Keratinocyte (primary cell): ENCODE data around the gene OR5P2. TPM values are rescaled to one million over a fixed set of nuclear protein-coding genes. Genes with fewer than 3 reads are reported as not detected.
"Not testable (repeated sequence)": the region's sequence is repeated elsewhere in the genome, so short reads cannot be mapped to it uniquely, and the experiment has no call there.

Source experiments
- DNase-seq: peaks from one replicate; pipeline ENCODE4 v3.0.0-alpha.2; 2011; ENCODE audit warnings: low read depth, missing footprints, low spot score
- FAIRE-seq: peaks from 2 replicates; lab custom pipeline; 2011; peaks lifted over from hg19 to GRCh38; lab: Jason Lieb, UNC
- H2AFZ ChIP-seq: 2 replicates; pipeline ENCODE4 v1.6.0; 2012; ENCODE audit warnings: low read length, control low read depth, inconsistent platforms; ENCODE audit not compliant: control insufficient read depth
- H3K27ac ChIP-seq: 2 replicates; pipeline ENCODE4 v1.5.1; 2011; ENCODE audit warnings: low read length; ENCODE audit not compliant: control insufficient read depth, insufficient read depth
- H3K27me3 ChIP-seq: 3 replicates; pipeline ENCODE4 v1.6.0; 2011; ENCODE audit warnings: low read length; ENCODE audit not compliant: control insufficient read depth, insufficient read depth; ENCODE audit errors: extremely low read depth
- H3K36me3 ChIP-seq, 2 experiments: 2 replicates in 1 of 2; 3 replicates in 1 of 2; pipeline ENCODE4 v1.5.1; 2011; ENCODE audit warnings: low read length in 2 of 2, mild to moderate bottlenecking in 1 of 2; ENCODE audit not compliant: control insufficient read depth in 2 of 2, insufficient read depth in 2 of 2; ENCODE audit errors: extremely low read depth in 1 of 2
- H3K4me1 ChIP-seq: 3 replicates; pipeline ENCODE4 v1.5.1; 2011; ENCODE audit warnings: low read length; ENCODE audit not compliant: control insufficient read depth, insufficient read depth; ENCODE audit errors: extremely low read depth
- H3K4me2 ChIP-seq: 3 replicates; pipeline ENCODE4 v1.6.0; 2011; ENCODE audit warnings: low read depth, low read length; ENCODE audit not compliant: control insufficient read depth, insufficient read depth; ENCODE audit errors: extremely low read depth
- H3K4me3 ChIP-seq, 3 experiments: fragments of 200-600 bp in 1 of 3; sonication (generic) in 1 of 3; 2 replicates in 2 of 3; 3 replicates in 1 of 3; pipeline ENCODE4 v1.5.1; 2011 to 2016; ENCODE audit warnings: low read length in 3 of 3, mild to moderate bottlenecking in 3 of 3, control low read depth in 2 of 3, inconsistent platforms in 1 of 3, low read depth in 1 of 3, mixed read lengths in 1 of 3, mixed run types in 1 of 3, moderate library complexity in 1 of 3; ENCODE audit not compliant: control insufficient read depth in 2 of 3, insufficient read depth in 2 of 3; ENCODE audit errors: extremely low read depth in 1 of 3
- H3K79me2 ChIP-seq: 2 replicates; pipeline ENCODE4 v1.6.0; 2012; ENCODE audit warnings: low read length; ENCODE audit not compliant: control insufficient read depth, insufficient read depth
- H3K9ac ChIP-seq: 3 replicates; pipeline ENCODE4 v1.6.0; 2011; ENCODE audit warnings: low read length; ENCODE audit not compliant: control insufficient read depth, insufficient read depth; ENCODE audit errors: extremely low read depth
- H3K9me1 ChIP-seq: 3 replicates; pipeline ENCODE4 v1.6.0; 2011; ENCODE audit warnings: low read length; ENCODE audit not compliant: control insufficient read depth, insufficient read depth; ENCODE audit errors: extremely low read depth
- H3K9me3 ChIP-seq: 2 replicates; pipeline ENCODE4 v1.5.1; 2012; ENCODE audit warnings: low read depth, low read length; ENCODE audit not compliant: control insufficient read depth
- H4K20me1 ChIP-seq: 3 replicates; pipeline ENCODE4 v1.6.0; 2011; ENCODE audit warnings: low read length; ENCODE audit not compliant: control insufficient read depth, insufficient read depth; ENCODE audit errors: extremely low read depth
- CTCF ChIP-seq, 3 experiments: IDR thresholded peaks in 1 of 3; conservative IDR thresholded peaks in 1 of 3; optimal IDR thresholded peaks in 1 of 3; 2 replicates in 2 of 3; 3 replicates in 1 of 3; pipeline versions ENCODE3 to v1.5.1; 2011; ENCODE audit warnings: low read length in 3 of 3, mild to moderate bottlenecking in 3 of 3, moderate library complexity in 2 of 3, control low read depth in 1 of 3, inconsistent platforms in 1 of 3; ENCODE audit not compliant: insufficient read depth in 2 of 3; ENCODE audit errors: extremely low read depth in 1 of 3
- EZH2 ChIP-seq: IDR thresholded peaks from one replicate; pipeline ENCODE4 v1.6.1; 2012; ENCODE audit warnings: inconsistent platforms, mild to moderate bottlenecking, low read length, moderate library complexity
- dilution Hi-C: fragments of 300-500 bp; cut with MboI; formaldehyde crosslinking; loops from one replicate; pipeline ENCODE4 v1.7.0; 2020; ENCODE audit warnings: low sequenced_read_pairs; ENCODE audit not compliant: extremely low pct_ligation_motif_present
- polyA plus RNA-seq, 5 experiments: library from polyadenylated mRNA; depleted of rRNA in 3 of 5; stranded (reverse) in 3 of 5; stranded (forward) in 1 of 5; unstranded in 1 of 5; fragments of >200 nt; gene quantifications; 1 replicate in 1 of 5; 2 replicates in 3 of 5; 3 replicates in 1 of 5; pipeline versions ENCODE4 v1.2.1 to v1.2.3, GENCODE V29; 2011 to 2012; ENCODE audit warnings: missing spikeins in 2 of 5, low read depth in 1 of 5, low replicate concordance in 1 of 5

The OR5P2 gene
- polyA plus RNA-seq, 1 donor (not counting 4 experiments of a cell fraction or from before 2014, with no cell fraction given) = 0.25 TPM

DNA sequence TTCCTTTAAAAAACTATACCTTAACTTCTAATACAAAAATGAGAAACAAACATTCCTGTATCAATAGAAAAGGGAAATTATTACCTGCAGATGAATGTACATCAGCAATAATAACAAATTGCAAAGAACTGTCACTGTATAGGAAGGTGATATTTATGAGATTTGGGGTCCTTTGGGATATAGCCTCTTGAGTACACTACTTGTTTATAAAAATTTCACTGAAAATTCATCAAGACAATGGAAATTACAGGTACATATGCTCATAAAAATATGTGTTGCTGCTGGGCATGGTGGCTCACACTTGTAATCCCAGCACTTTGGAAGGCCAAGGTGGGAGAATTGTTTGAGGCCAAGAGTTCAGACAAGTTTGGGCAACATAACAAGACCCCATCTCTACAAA lies 34.0 kb upstream of the OR5P2 start, which contains the start of gene OR5P3:
OR5P3 (minus strand) TSS at position 101 of the 400 bp plus-strand sequence.
- no peak within 1 kb of the TSS for H2AFZ ChIP-seq
- no peak within 1 kb of the TSS for H3K27ac ChIP-seq

GRCh38 chr11:7826324-7826723 lies 29.6 kb upstream of the OR5P2 start:
- no peaks in the 10 kb centered on the region for H3K27me3 ChIP-seq
- no peaks in the 10 kb centered on the region for H4K20me1 ChIP-seq
- FAIRE-seq (no peak), DNase-seq (no peak)
- no peaks in the 10 kb centered on the region for H3K4me1 ChIP-seq
- no peak overlapping the region for H3K4me2 ChIP-seq
- no peaks in the 10 kb centered on the region for H3K9me3 ChIP-seq
- no peaks in the 10 kb centered on the region for H3K79me2 ChIP-seq
- H3K27ac ChIP-seq = no peak overlapping the region
- no peaks in the 10 kb centered on the region for H3K9me1 ChIP-seq
- H3K9ac ChIP-seq = no peak overlapping the region
- TF ChIP-seq CTCF (optimal IDR thresholded peaks at IDR 0.05 in 1 of 3, IDR thresholded peaks at IDR 0.05 in 1 of 3, conservative IDR thresholded peaks at IDR 0.05 in 1 of 3; ENCODE audit: extremely low read depth in 1 of 3, insufficient read depth in 2 of 3, low read length in 3 of 3) = no peak
- no peak for TF ChIP-seq EZH2
- no peak overlapping the region for H3K4me3 ChIP-seq
- dilution Hi-C loops = no loop called here
- H2AFZ ChIP-seq = no peak overlapping the region
- no peaks in the 10 kb centered on the region for H3K36me3 ChIP-seq

More for the DNA sequence above, 34.0 kb upstream of the OR5P2 start, which contains the start of gene OR5P3:
- no peak for FAIRE-seq
- DNase-seq = no peak
- no peaks in the 10 kb centered on the region for H3K4me1 ChIP-seq
- H3K9ac ChIP-seq = no peak within 1 kb of the TSS
- H3K79me2 ChIP-seq = no peaks in the 10 kb centered on the region
- no peaks in the 10 kb centered on the region for H3K9me1 ChIP-seq
- dilution Hi-C loops = no loop called here
- H3K4me2 ChIP-seq = no peak within 1 kb of the TSS
- H3K4me3 ChIP-seq = no peak within 1 kb of the TSS
- no peak for TF ChIP-seq CTCF (optimal IDR thresholded peaks at IDR 0.05 in 1 of 3, IDR thresholded peaks at IDR 0.05 in 1 of 3, conservative IDR thresholded peaks at IDR 0.05 in 1 of 3; ENCODE audit: extremely low read depth in 1 of 3, insufficient read depth in 2 of 3, low read length in 3 of 3)
- no peak for TF ChIP-seq EZH2
- no peaks in the 10 kb centered on the region for H3K27me3 ChIP-seq
- no peaks in the 10 kb centered on the region for H3K9me3 ChIP-seq
- no peaks in the 10 kb centered on the region for H3K36me3 ChIP-seq
- no peaks in the 10 kb centered on the region for H4K20me1 ChIP-seq

GRCh38 chr11:7820417-7820816 lies 23.7 kb upstream of the OR5P2 start:
- H2AFZ ChIP-seq, H3K36me3 ChIP-seq, H3K9me1 ChIP-seq, dilution Hi-C loops, H3K27me3 ChIP-seq, H3K9ac ChIP-seq, H4K20me1 ChIP-seq, H3K4me2 ChIP-seq, H3K79me2 ChIP-seq, H3K9me3 ChIP-seq, H3K4me1 ChIP-seq, DNase-seq, H3K4me3 ChIP-seq, FAIRE-seq, H3K27ac ChIP-seq: not testable (repeated sequence)

- H3K9me1 ChIP-seq, H3K9ac ChIP-seq, H3K36me3 ChIP-seq, H3K27ac ChIP-seq, H3K4me3 ChIP-seq, H3K4me2 ChIP-seq, FAIRE-seq, H3K4me1 ChIP-seq, H3K9me3 ChIP-seq, H4K20me1 ChIP-seq, H3K27me3 ChIP-seq, DNase-seq, dilution Hi-C loops, H2AFZ ChIP-seq, H3K79me2 ChIP-seq: not testable (repeated sequence)
These were observed 18.2 kb upstream of the OR5P2 start for GRCh38 chr11:7814897-7815296.
